SK-N-SH (cell line): ENCODE data around the gene KLHL22. TPM values are rescaled to one million over a fixed set of nuclear protein-coding genes. Genes with fewer than 3 reads are reported as not detected.

Experiments
- CTCF ChIA-PET: fragments of 300-600, 350-600 bp; formaldehyde crosslinking; extraction: SDS; loops from one replicate; lab custom pipeline; 2021; lab: Yijun Ruan, JAX
- POLR2A ChIA-PET: fragments of 350-600 bp; sonication (Branson Sonifier 250); formaldehyde crosslinking; extraction: SDS; loops from one replicate; lab custom pipeline; 2020; ENCODE audit warnings: antibody characterized with exemption, inconsistent platforms; lab: Yijun Ruan, JAX
- DNase-seq: peaks from one replicate; pipeline ENCODE4 v3.0.0; 2012
- H2AFZ ChIP-seq: fragments of 200-600 bp; sonication (generic); 2 replicates; pipeline ENCODE4 v1.8.1; 2016; ENCODE audit warnings: antibody characterized with exemption, mild to moderate bottlenecking, low read depth
- H3F3A ChIP-seq: fragments of 200-600 bp; sonication (generic); replicated peaks from 2 replicates; pipeline ENCODE3; 2016; ENCODE audit warnings: antibody characterized with exemption, mild to moderate bottlenecking; ENCODE audit not compliant: insufficient read depth
- H3K27ac ChIP-seq, 2 experiments: fragments of 200-500 bp in 1 of 2; fragments of 200-600 bp in 1 of 2; sonication (Bioruptor generic) in 1 of 2; sonication (generic), shearing (Covaris generic) in 1 of 2; 2 replicates each; pipeline versions ENCODE4 v1.5.1 to v1.6.1; 2014 to 2016; ENCODE audit warnings: low read depth in 2 of 2, inconsistent platforms in 1 of 2, low read length in 1 of 2, mild to moderate bottlenecking in 1 of 2, mixed read lengths in 1 of 2
- H3K27me3 ChIP-seq: fragments of 200-600 bp; sonication (generic), shearing (Covaris generic); 2 replicates; pipeline ENCODE4 v1.6.1; 2016; ENCODE audit warnings: mixed run types; ENCODE audit not compliant: insufficient read depth
- H3K36me3 ChIP-seq, 2 experiments: fragments of 200-500 bp in 1 of 2; fragments of 200-600 bp in 1 of 2; sonication (Bioruptor generic) in 1 of 2; sonication (generic) in 1 of 2; replicated peaks in 1 of 2; 2 replicates each; pipeline versions ENCODE3 to v1.5.1; 2014 to 2016; ENCODE audit warnings: low read length in 1 of 2, mild to moderate bottlenecking in 1 of 2; ENCODE audit not compliant: insufficient read depth in 2 of 2, control insufficient read depth in 1 of 2
- H3K4me1 ChIP-seq, 2 experiments: fragments of 200-500 bp in 1 of 2; fragments of 200-600 bp in 1 of 2; sonication (Bioruptor generic) in 1 of 2; sonication (generic), shearing (Covaris generic) in 1 of 2; 2 replicates each; pipeline versions ENCODE4 v1.5.1 to v1.6.1; 2014 to 2016; ENCODE audit warnings: low read depth in 1 of 2, low read length in 1 of 2, mixed run types in 1 of 2; ENCODE audit not compliant: insufficient read depth in 2 of 2, control insufficient read depth in 1 of 2
- H3K4me2 ChIP-seq: fragments of 200-600 bp; sonication (generic), shearing (Covaris generic); 2 replicates; pipeline ENCODE4 v1.6.1; 2017; ENCODE audit warnings: mixed run types
- H3K4me3 ChIP-seq, 2 experiments: fragments of 200-500 bp in 1 of 2; fragments of 200-600 bp in 1 of 2; sonication (Bioruptor generic) in 1 of 2; sonication (generic), shearing (Covaris generic) in 1 of 2; 2 replicates each; pipeline versions ENCODE4 v1.5.1 to v1.8.1; 2014 to 2016; ENCODE audit warnings: low read depth in 2 of 2, inconsistent platforms in 1 of 2, low read length in 1 of 2, mild to moderate bottlenecking in 1 of 2, mixed read lengths in 1 of 2, moderate library complexity in 1 of 2
- H3K79me2 ChIP-seq: fragments of 200-600 bp; sonication (generic); 2 replicates; pipeline ENCODE4 v1.8.1; 2017; ENCODE audit warnings: mild to moderate bottlenecking; ENCODE audit not compliant: insufficient read depth
- H3K9ac ChIP-seq: fragments of 200-600 bp; sonication (generic); 2 replicates; pipeline ENCODE4 v1.6.1; 2017; ENCODE audit warnings: mixed run types
- H3K9me2 ChIP-seq: fragments of 200-600 bp; sonication (generic); 2 replicates; pipeline ENCODE4 v1.6.1; 2017; ENCODE audit warnings: mixed run types
- H3K9me3 ChIP-seq: fragments of 200-600 bp; sonication (generic); 2 replicates; pipeline ENCODE4 v1.6.1; 2017; ENCODE audit warnings: mixed run types, mild to moderate bottlenecking, moderate library complexity
- H4K20me1 ChIP-seq: fragments of 200-600 bp; sonication (generic); 2 replicates; pipeline ENCODE4 v1.6.1; 2017; ENCODE audit warnings: mild to moderate bottlenecking, mixed run types; ENCODE audit not compliant: insufficient read depth
- CHD2 ChIP-seq: fragments of 150-350 bp; IDR thresholded peaks from 2 replicates; pipeline ENCODE4 v1.6.1; 2018; ENCODE audit warnings: low read length; ENCODE audit not compliant: partially characterized antibody
- FOXM1 ChIP-seq: IDR thresholded peaks from 2 replicates; pipeline ENCODE4 v1.4.0; 2012; ENCODE audit warnings: low read depth, mild to moderate bottlenecking
- GABPA ChIP-seq: IDR thresholded peaks from 2 replicates; pipeline ENCODE4 v1.4.0; 2012; ENCODE audit warnings: low read depth, mild to moderate bottlenecking
- GATA2 ChIP-seq: sonication (generic); formaldehyde crosslinking; IDR thresholded peaks from 2 replicates; pipeline ENCODE4 v1.5.0; 2020; ENCODE audit warnings: mild to moderate bottlenecking, missing genetic modification reagents
- IRF3 ChIP-seq: fragments of 150-350 bp; IDR thresholded peaks from 2 replicates; pipeline ENCODE4 v1.6.1; 2016; ENCODE audit warnings: mild to moderate bottlenecking, low read depth, low read length
- MAX ChIP-seq: IDR thresholded peaks from 2 replicates; pipeline ENCODE4 v1.4.0; 2012; ENCODE audit warnings: low read depth
- MEF2A ChIP-seq: IDR thresholded peaks from 2 replicates; pipeline ENCODE4 v1.4.0; 2012; ENCODE audit warnings: low read depth, borderline replicate concordance
- NFIC ChIP-seq: IDR thresholded peaks from 2 replicates; pipeline ENCODE4 v1.4.0; 2012; ENCODE audit warnings: borderline replicate concordance
- PBX3 ChIP-seq: IDR thresholded peaks from 2 replicates; pipeline ENCODE4; 2012
- POLR2AphosphoS5 ChIP-seq: IDR thresholded peaks from 2 replicates; pipeline ENCODE4 v1.6.1; 2012; ENCODE audit warnings: low read depth, low read length
- RAD21 ChIP-seq: IDR thresholded peaks from 2 replicates; pipeline ENCODE4 v1.6.1; 2012; ENCODE audit warnings: mild to moderate bottlenecking, low read length
- RXRA ChIP-seq: IDR thresholded peaks from 2 replicates; pipeline ENCODE4 v1.4.0; 2012; ENCODE audit warnings: low read depth, mild to moderate bottlenecking, borderline replicate concordance
- WGBS: methylation state at CpG from one replicate; pipeline ENCODE4 v1.1.6; 2017; ENCODE audit warnings: low lambda C conversion rate; 5-methylcytosine and 5-hydroxymethylcytosine counted together
- polyA plus RNA-seq, 3 experiments: library from polyadenylated mRNA; depleted of rRNA; stranded (reverse); fragments of >200 nt; gene quantifications; 2 replicates each; pipeline ENCODE4 v1.2.3, GENCODE V29; 2012

Gene KLHL22
- polyA plus RNA-seq, 1 of the 3 experiments (the other 2 are of a cell fraction) = 26.5 TPM

GRCh38 chr22:20466659-20467379 lies 28.8 kb downstream of the KLHL22 start:
- H3K79me2 ChIP-seq = no peaks in the 10 kb centered on the region
- WGBS = 98% methylated on average over 3 of the region's 3 CpGs
- H3F3A ChIP-seq = no peaks in the 10 kb centered on the region
- H3K9me3 ChIP-seq = no peaks in the 10 kb centered on the region
- no peaks in the 10 kb centered on the region for H3K9me2 ChIP-seq
- H2AFZ ChIP-seq = no peak overlapping the region
- POLR2A ChIA-PET = no interaction called here
- CTCF ChIA-PET = no interaction called here
- TF ChIP-seq IRF3 (no peak), PBX3 (no peak), MAX (no peak), GATA2 (CRISPR knock-in tag) (no peak), RAD21 (no peak)
- H3K27me3 ChIP-seq = no peaks in the 10 kb centered on the region
- peaks cover 12 to 31% of the 10 kb centered on the region in 2 experiments for H3K36me3 ChIP-seq
- H4K20me1 ChIP-seq = no peaks in the 10 kb centered on the region
- H3K4me2 ChIP-seq = no peak overlapping the region
- H3K9ac ChIP-seq = no peak overlapping the region
- no peak for DNase-seq
- H3K4me3 ChIP-seq = no peak overlapping the region
- no peak overlapping the region for H3K27ac ChIP-seq
- H3K4me1 ChIP-seq = peaks cover 0 to 5% of the 10 kb centered on the region in 2 experiments; a peak in 1 of 4 replicates

GRCh38 chr22:20465759-20466077 lies 29.9 kb downstream of the KLHL22 start:
- DNase-seq = no peak
- Histone ChIP-seq H3F3A (no peaks in the 10 kb centered on the region), H3K27ac (no peak overlapping the region), H3K4me3 (no peak overlapping the region), H3K4me1 (peaks cover 0 to 5% of the 10 kb centered on the region in 2 experiments; a peak in 1 of 4 replicates), H3K27me3 (no peaks in the 10 kb centered on the region), H4K20me1 (no peaks in the 10 kb centered on the region), H3K4me2 (no peak overlapping the region), H3K9me2 (no peaks in the 10 kb centered on the region), H3K79me2 (no peaks in the 10 kb centered on the region), H3K9me3 (no peaks in the 10 kb centered on the region), H3K36me3 (peaks cover 12 to 25% of the 10 kb centered on the region in 2 experiments), H3K9ac (no peak overlapping the region), H2AFZ (no peak overlapping the region)
- TF ChIP-seq NFIC = no peak
- TF ChIP-seq GABPA = no peak
- TF ChIP-seq CHD2 = no peak
- TF ChIP-seq POLR2AphosphoS5 = no peak
- no peak for TF ChIP-seq MEF2A
- TF ChIP-seq FOXM1 = no peak
- TF ChIP-seq RAD21 = no peak
- no peak for TF ChIP-seq RXRA
- ChIA-PET CTCF (no interaction called here), POLR2A (no interaction called here)
- WGBS = 93% methylated on average over 5 of the region's 5 CpGs
